ENCODE measurements around the gene CNNM2.
"Not testable (repeated sequence)": the region's sequence is repeated elsewhere in the genome, so short reads cannot be mapped to it uniquely, and the experiment has no call there.

Gene CNNM2

GRCh38 chr10:102967123-102967522 is 49.0 kb downstream of the CNNM2 start:
- DNase-seq (ENCODE audit: low read depth) = no peak

GRCh38 chr10:102970562-102971340 is 52.7 kb downstream of the CNNM2 start:
- no peak for DNase-seq (ENCODE audit: low read depth)

- DNase-seq (ENCODE audit: low read depth) = peak; percentile 11
Observed at GRCh38 chr10:102975483-102976379, 57.6 kb downstream of the CNNM2 start.

GRCh38 chr10:102976380-102976726 is 58.3 kb downstream of the CNNM2 start:
- not testable (repeated sequence) for DNase-seq (ENCODE audit: low read depth)

GRCh38 chr10:102982296-102982695 is 64.2 kb downstream of the CNNM2 start:
- DNase-seq (ENCODE audit: low read depth) = no peak

GRCh38 chr10:102984086-102984485 is 66.0 kb downstream of the CNNM2 start:
- DNase-seq (ENCODE audit: low read depth) = no peak

GRCh38 chr10:102985811-102986210 is 67.7 kb downstream of the CNNM2 start:
- DNase-seq (ENCODE audit: low read depth) = no peak

- peak; percentile 30 for DNase-seq (ENCODE audit: low read depth)
Observed at GRCh38 chr10:102988404-102989314, 70.6 kb downstream of the CNNM2 start.

- DNase-seq (ENCODE audit: low read depth) = no peak
Observed at GRCh38 chr10:102994531-102995295, 76.6 kb downstream of the CNNM2 start.

- DNase-seq (ENCODE audit: low read depth) = no peak
Observed at GRCh38 chr10:102996876-102997275, 78.8 kb downstream of the CNNM2 start.

GRCh38 chr10:102997998-102998397 is 79.9 kb downstream of the CNNM2 start:
- DNase-seq (ENCODE audit: low read depth) = no peak

- no peak for DNase-seq (ENCODE audit: low read depth)
Observed at GRCh38 chr10:102998399-102998907, 80.4 kb downstream of the CNNM2 start.

GRCh38 chr10:103000050-103000449 is 82.0 kb downstream of the CNNM2 start:
- DNase-seq (ENCODE audit: low read depth) = not testable (repeated sequence)

- no peak for DNase-seq (ENCODE audit: low read depth)
Observed at GRCh38 chr10:103007017-103007416, 88.9 kb downstream of the CNNM2 start.

GRCh38 chr10:103013416-103013815 is 95.3 kb downstream of the CNNM2 start:
- no peak for DNase-seq (ENCODE audit: low read depth)

- DNase-seq (ENCODE audit: low read depth) = no peak
Observed at GRCh38 chr10:103019425-103019824, 101.3 kb downstream of the CNNM2 start.

GRCh38 chr10:103021150-103021899 is 103.2 kb downstream of the CNNM2 start:
- no peak for DNase-seq (ENCODE audit: low read depth)

- no peak for DNase-seq (ENCODE audit: low read depth)
Observed at GRCh38 chr10:103021900-103022293, 103.8 kb downstream of the CNNM2 start.

- DNase-seq (ENCODE audit: low read depth) = no peak
Observed at GRCh38 chr10:103025696-103026095, 107.6 kb downstream of the CNNM2 start.

- no peak for DNase-seq (ENCODE audit: low read depth)
Observed at GRCh38 chr10:103038570-103038969, 120.5 kb downstream of the CNNM2 start.

Measured in ELR (cell line).